Fibroblast of lung (primary cell): Measurements from ENCODE around the gene MICALL1. TPM values are rescaled to one million over a fixed set of nuclear protein-coding genes. Genes with fewer than 3 reads are reported as not detected.

Experiments
- DNase-seq, 2 donors: peaks; one replicate each; pipeline versions ENCODE4 v3.0.0 to v3.0.0-alpha.2; 2010; ENCODE audit warnings: low read depth in 2 of 2
- H2AFZ ChIP-seq: 2 replicates; pipeline ENCODE4 v1.5.1; 2012; ENCODE audit warnings: low read length, control low read depth, inconsistent platforms
- H3K27ac ChIP-seq: 2 replicates; pipeline ENCODE4 v1.5.1; 2011; ENCODE audit warnings: low read length, control low read depth; ENCODE audit not compliant: insufficient read depth
- H3K27me3 ChIP-seq: 2 replicates; pipeline ENCODE4 v1.5.1; 2011; ENCODE audit warnings: mild to moderate bottlenecking, low read length; ENCODE audit not compliant: control insufficient read depth, insufficient read depth
- H3K36me3 ChIP-seq: 2 replicates; pipeline ENCODE4 v1.5.1; 2011; ENCODE audit warnings: low read length; ENCODE audit not compliant: control insufficient read depth, insufficient read depth
- H3K4me1 ChIP-seq: 2 replicates; pipeline ENCODE4 v1.5.1; 2011; ENCODE audit warnings: low read length; ENCODE audit not compliant: control insufficient read depth, insufficient read depth; ENCODE audit errors: extremely low read depth
- H3K4me2 ChIP-seq: 2 replicates; pipeline ENCODE4 v1.5.1; 2011; ENCODE audit warnings: low read length, control low read depth; ENCODE audit not compliant: insufficient read depth; ENCODE audit errors: extremely low read depth
- H3K4me3 ChIP-seq, 4 experiments: fragments of 200-600 bp in 1 of 4; sonication (generic) in 1 of 4; replicated peaks in 1 of 4; 2 replicates each; pipeline ENCODE4 v1.5.1; 2011 to 2016; ENCODE audit warnings: low read length in 4 of 4, low read depth in 3 of 4, mild to moderate bottlenecking in 3 of 4, control low read depth in 2 of 4, inconsistent platforms in 1 of 4, mixed read lengths in 1 of 4; ENCODE audit not compliant: insufficient read depth in 1 of 4; ENCODE audit errors: control extremely low read depth in 1 of 4
- H3K79me2 ChIP-seq: 2 replicates; pipeline ENCODE4 v1.5.1; 2012; ENCODE audit warnings: mild to moderate bottlenecking, low read length, inconsistent platforms; ENCODE audit not compliant: control insufficient read depth, insufficient read depth
- H3K9ac ChIP-seq: 2 replicates; pipeline ENCODE4 v1.5.1; 2011; ENCODE audit warnings: mild to moderate bottlenecking, low read length, control low read depth; ENCODE audit not compliant: insufficient read depth
- H3K9me3 ChIP-seq: 2 replicates; pipeline ENCODE4 v1.5.1; 2012; ENCODE audit warnings: low read depth, low read length; ENCODE audit not compliant: control insufficient read depth, insufficient read depth
- H4K20me1 ChIP-seq: 2 replicates; pipeline ENCODE4 v1.5.1; 2011; ENCODE audit warnings: low read length; ENCODE audit not compliant: control insufficient read depth, insufficient read depth; ENCODE audit errors: extremely low read depth
- EZH2 ChIP-seq: IDR thresholded peaks from 2 replicates; pipeline ENCODE4 v1.5.1; 2012; ENCODE audit warnings: low read length, control low read depth, mild to moderate bottlenecking; ENCODE audit errors: missing control alignments
- polyA plus RNA-seq, 2 donors: library from polyadenylated mRNA; depleted of rRNA in 1 of 2; stranded (reverse) in 1 of 2; unstranded in 1 of 2; fragments of >200 nt; gene quantifications; 2 replicates each; pipeline ENCODE4 v1.2.1, GENCODE V29; 2011 to 2012; ENCODE audit warnings: missing spikeins in 1 of 2
- total RNA-seq: library from RNA; depleted of rRNA; stranded (reverse); fragments of >200 nt; gene quantifications from 2 replicates; pipeline ENCODE4 v1.2.1, GENCODE V29; 2014
- TF ChIP-seq, protein P1 (sequence below), 2 donors: IDR thresholded peaks in 1 of 2; conservative IDR thresholded peaks in 1 of 2; 1 replicate in 1 of 2; 2 replicates in 1 of 2; pipeline ENCODE4 v1.5.1; 2011 to 2012; ENCODE audit warnings: low read length in 2 of 2, control low read depth in 1 of 2, inconsistent platforms in 1 of 2, low read depth in 1 of 2, mild to moderate bottlenecking in 1 of 2

Gene MICALL1
- total and polyA plus RNA-seq, 2 donors (not counting 1 experiment from before 2014, with no cell fraction given) = 17.2 to 19.5 TPM

DNA sequence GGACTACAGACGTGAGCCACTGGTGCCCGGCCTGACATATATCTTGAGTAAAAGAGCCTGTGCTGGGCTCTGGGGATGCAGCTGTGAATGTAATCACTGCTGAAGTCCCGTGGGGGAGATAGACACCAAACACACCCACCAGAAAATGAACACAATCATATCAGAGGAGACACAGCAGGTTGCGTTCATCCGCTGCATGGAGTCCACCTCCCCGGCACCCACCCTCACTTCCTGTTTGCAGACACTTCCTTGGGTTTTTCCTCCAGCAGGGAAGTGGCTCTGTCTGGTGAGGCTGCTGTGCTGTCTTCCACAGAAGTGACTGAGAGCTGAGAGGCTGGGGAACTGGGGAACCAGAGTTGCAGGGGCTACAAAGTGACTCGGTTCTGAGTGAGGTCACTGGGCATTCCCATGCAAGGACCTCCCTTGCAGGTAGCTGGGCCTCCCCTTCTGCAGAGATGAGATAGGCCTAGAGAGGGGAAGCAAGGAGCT lies 7.2 kb downstream of the MICALL1 start:
- Histone ChIP-seq H4K20me1 (no peaks in the 10 kb centered on the region), H3K27ac (no peak overlapping the region), H3K9ac (no peak overlapping the region), H3K9me3 (no peaks in the 10 kb centered on the region), H3K79me2 (peaks cover 16% of the 10 kb centered on the region), H2AFZ (no peak overlapping the region), H3K4me1 (peaks cover 13% of the 10 kb centered on the region), H3K27me3 (no peaks in the 10 kb centered on the region), H3K4me2 (no peak overlapping the region), H3K4me3 (no peak overlapping the region), H3K36me3 (peaks cover 19% of the 10 kb centered on the region)
- TF ChIP-seq EZH2 = no peak
- TF ChIP-seq, protein P1, sequence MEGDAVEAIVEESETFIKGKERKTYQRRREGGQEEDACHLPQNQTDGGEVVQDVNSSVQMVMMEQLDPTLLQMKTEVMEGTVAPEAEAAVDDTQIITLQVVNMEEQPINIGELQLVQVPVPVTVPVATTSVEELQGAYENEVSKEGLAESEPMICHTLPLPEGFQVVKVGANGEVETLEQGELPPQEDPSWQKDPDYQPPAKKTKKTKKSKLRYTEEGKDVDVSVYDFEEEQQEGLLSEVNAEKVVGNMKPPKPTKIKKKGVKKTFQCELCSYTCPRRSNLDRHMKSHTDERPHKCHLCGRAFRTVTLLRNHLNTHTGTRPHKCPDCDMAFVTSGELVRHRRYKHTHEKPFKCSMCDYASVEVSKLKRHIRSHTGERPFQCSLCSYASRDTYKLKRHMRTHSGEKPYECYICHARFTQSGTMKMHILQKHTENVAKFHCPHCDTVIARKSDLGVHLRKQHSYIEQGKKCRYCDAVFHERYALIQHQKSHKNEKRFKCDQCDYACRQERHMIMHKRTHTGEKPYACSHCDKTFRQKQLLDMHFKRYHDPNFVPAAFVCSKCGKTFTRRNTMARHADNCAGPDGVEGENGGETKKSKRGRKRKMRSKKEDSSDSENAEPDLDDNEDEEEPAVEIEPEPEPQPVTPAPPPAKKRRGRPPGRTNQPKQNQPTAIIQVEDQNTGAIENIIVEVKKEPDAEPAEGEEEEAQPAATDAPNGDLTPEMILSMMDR (conservative IDR thresholded peaks at IDR 0.05 in 1 of 2, IDR thresholded peaks at IDR 0.05 in 1 of 2; ENCODE audit: low read depth in 1 of 2, low read length in 2 of 2) = no peak
- DNase-seq = no peak

- no peak overlapping the region for H2AFZ ChIP-seq
- TF ChIP-seq EZH2 = no peak
- TF ChIP-seq, protein P1 (conservative IDR thresholded peaks at IDR 0.05 in 1 of 2, IDR thresholded peaks at IDR 0.05 in 1 of 2; ENCODE audit: low read depth in 1 of 2, low read length in 2 of 2) = no peak
- no peaks in the 10 kb centered on the region for H3K4me1 ChIP-seq
- H3K9me3 ChIP-seq = no peaks in the 10 kb centered on the region
- no peaks in the 10 kb centered on the region for H3K79me2 ChIP-seq
- H3K27me3 ChIP-seq = no peaks in the 10 kb centered on the region
- no peaks in the 10 kb centered on the region for H4K20me1 ChIP-seq
- peaks cover 25% of the 10 kb centered on the region for H3K36me3 ChIP-seq
- H3K9ac ChIP-seq = no peak overlapping the region
- H3K4me2 ChIP-seq = no peak overlapping the region
- no peak for DNase-seq
- no peak overlapping the region for H3K4me3 ChIP-seq
- H3K27ac ChIP-seq = no peak overlapping the region
These were observed 10.2 kb downstream of the MICALL1 start for GRCh38 chr22:37916311-37916710.

- TF ChIP-seq, protein P1 (conservative IDR thresholded peaks at IDR 0.05 in 1 of 2, IDR thresholded peaks at IDR 0.05 in 1 of 2; ENCODE audit: low read depth in 1 of 2, low read length in 2 of 2) = no peak
- TF ChIP-seq EZH2 = no peak
- no peak overlapping the region for H3K4me2 ChIP-seq
- no peaks in the 10 kb centered on the region for H3K4me1 ChIP-seq
- H3K79me2 ChIP-seq = no peaks in the 10 kb centered on the region
- H4K20me1 ChIP-seq = no peaks in the 10 kb centered on the region
- no peak overlapping the region for H3K4me3 ChIP-seq
- DNase-seq = no peak
- no peak overlapping the region for H2AFZ ChIP-seq
- peaks cover 24% of the 10 kb centered on the region for H3K36me3 ChIP-seq
- no peak overlapping the region for H3K9ac ChIP-seq
- no peak overlapping the region for H3K27ac ChIP-seq
- no peaks in the 10 kb centered on the region for H3K27me3 ChIP-seq
- H3K9me3 ChIP-seq = no peaks in the 10 kb centered on the region
These were observed 11.9 kb downstream of the MICALL1 start for GRCh38 chr22:37917874-37918548.
